ENCODE results near the gene STX4.

The STX4 gene

DNA sequence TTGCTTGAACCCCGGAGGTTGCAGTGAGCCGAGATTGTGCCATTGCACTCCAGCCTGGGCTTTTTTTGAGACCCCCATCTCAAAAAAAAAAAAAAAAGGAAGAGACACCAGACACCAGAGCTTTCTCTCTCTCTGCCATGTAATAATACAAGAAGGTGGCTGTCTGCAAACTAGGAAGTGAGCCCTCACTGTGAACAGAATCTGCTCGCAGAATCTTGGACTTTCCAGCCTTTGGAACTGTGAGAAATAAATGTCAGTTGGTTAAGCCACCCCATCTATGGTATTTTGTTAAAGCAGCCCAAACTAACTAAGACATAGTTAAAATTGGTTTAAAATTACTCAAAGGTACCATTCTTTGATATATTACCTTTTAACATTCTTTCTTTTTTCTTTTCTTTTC, 12.8 kb upstream of the STX4 start:
- DNase-seq (ENCODE audit: low read depth, low spot score) = no peak

DNA sequence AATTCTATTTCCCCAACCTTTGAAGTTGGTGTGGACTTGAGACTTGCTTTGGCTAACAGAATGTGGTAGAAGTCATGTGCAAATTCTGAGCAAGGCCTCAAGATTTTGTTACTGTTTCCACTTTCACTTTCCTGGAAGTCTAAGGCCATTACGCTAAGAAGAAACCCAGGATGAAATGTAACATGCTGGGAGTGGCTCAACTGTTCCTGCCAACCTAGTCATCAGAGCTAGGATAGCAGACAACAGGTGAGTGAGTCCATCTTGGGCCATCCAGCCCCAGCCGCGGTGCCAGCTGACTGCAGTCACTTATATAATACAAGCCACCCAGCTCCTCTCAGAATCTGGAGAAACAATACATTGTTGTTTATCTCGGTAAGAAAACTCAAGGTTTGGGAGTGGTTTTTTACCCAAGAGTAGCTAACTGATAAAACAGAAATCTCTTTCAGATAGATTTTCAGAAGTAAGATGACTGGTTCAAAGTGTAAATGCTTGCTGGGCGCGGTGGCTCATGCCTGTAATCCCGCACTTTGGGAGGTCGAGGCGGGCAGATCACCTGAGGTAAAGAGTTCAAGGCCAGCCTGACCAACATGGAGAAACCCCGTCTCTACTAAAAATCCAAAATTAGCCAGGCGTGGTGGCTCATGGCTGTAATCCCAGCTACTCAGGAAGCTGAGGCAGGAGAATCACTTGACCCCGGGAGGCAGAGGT, 10.7 kb upstream of the STX4 start:
- DNase-seq (ENCODE audit: low read depth, low spot score) = no peak

GRCh38 chr16:31023252-31023602, 10.1 kb upstream of the STX4 start:
- DNase-seq (ENCODE audit: low read depth, low spot score) = no peak

DNA sequence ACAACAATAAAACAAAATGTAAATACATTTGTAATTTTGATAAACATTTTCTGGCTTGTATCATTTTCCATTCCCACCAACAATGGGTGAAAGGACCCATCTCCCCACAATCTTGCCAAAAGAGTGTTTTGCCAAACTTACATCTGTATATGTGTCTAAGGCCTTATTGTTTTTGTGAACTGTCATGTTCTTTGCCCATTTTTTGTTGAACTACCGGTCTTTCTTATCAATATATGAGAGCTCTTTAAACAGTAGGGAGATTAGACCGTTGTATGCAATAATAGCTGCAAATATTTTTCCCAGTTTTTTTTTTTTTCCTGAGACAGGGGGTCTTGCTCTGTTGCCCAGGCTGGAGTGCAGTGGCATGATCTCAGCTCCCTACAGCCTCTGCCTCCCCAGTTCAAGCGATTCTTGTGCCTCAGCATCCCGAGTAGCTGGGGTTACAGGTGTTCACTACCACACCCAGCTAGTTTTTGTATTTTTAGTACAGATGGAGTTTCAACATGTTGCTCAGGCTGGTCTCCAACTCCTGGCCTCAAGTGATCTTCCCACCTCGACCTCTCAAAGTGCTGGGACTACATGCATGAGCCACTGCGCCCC, 9.6 kb upstream of the STX4 start:
- DNase-seq (ENCODE audit: low read depth, low spot score) = no peak

- no peak for DNase-seq (ENCODE audit: low read depth, low spot score)
Observed at GRCh38 chr16:31025339-31025738, 8.0 kb upstream of the STX4 start.

DNA sequence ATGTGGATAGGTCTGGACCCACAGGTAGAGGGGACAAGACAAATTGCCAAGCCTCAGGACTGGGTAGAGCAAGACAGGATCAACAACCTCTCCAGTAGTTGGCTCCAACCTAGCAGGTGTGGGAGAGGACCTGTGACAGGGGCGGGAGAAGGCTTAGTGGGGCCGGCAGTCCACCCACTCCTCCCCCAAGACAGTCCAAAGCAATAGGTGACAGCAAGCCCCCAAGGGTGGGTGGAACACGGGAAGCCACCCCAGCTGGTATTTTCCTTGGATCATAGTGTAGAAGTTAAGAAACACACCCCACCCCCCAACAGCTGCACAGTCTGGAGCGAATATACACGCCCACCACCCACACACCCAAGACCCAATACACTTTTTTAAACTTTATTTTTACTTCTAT, 4.1 kb upstream of the STX4 start:
- no peak for DNase-seq (ENCODE audit: low read depth, low spot score)

DNA sequence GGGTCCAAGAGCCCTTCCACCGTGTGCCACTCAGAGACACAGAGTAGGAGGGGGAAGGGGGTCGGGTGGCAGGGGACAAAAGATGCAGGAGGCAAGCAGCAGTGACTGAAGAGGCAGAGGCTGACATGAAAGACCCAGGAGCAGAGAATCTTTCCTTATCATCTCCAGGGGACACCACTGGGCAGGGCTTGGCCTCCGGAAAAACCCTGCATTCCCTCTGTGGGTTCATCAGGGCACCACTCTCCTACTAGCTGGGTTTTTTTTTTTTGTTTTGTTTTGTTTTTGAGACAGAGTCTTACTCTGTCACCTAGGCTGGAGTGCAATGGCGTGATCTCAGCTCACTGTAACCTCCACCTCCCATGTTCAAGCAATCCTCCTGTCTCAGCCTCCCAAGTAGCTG, 2.1 kb upstream of the STX4 start:
- no peak for DNase-seq (ENCODE audit: low read depth, low spot score)

- no peak for DNase-seq (ENCODE audit: low read depth, low spot score)
Observed at GRCh38 chr16:31033709-31034492, 543 bp downstream of the STX4 start.

GRCh38 chr16:31036691-31037090, 3.3 kb downstream of the STX4 start:
- DNase-seq (ENCODE audit: low read depth, low spot score) = no peak

DNA sequence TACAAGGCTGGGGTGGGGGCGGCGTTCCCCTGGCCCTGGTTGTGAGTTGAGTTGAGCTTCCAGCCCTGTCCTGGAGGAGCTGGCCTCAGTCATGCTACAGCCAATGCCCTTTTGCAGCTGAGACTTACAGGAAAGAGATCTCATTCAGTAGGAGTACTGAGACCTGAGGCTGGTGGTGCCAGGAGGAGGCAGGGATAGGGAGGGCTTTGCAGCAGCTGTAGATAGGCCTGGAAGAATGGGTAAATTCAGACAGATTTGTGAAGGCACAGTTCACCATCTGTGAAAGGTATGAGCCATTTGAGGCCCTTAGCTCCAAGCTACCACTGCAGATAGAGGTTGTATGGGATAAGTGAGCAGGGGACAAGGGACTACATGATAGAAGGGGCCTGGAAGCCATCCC, 5.6 kb downstream of the STX4 start:
- no peak for DNase-seq (ENCODE audit: low read depth, low spot score)

GRCh38 chr16:31042866-31043265, 9.5 kb downstream of the STX4 start:
- no peak for DNase-seq (ENCODE audit: low read depth, low spot score)

DNA sequence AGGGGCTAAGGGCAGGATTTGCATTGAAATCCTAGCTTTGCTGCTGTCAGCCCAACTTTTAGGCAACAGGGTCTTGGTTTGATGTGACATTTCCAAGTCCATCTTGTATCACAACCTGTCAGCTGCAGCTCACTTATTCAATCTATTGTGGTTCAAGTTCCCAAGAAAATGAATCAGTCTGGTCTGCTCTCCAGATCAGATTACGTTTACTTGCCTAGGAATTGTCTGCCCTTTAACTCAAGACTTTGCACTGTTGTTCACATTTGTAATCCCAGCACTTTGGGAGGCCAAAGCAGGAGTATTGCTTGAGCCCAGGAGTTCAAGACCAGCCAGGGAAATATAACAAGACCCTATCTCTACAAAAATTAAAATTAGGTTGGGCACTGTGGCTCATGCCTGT, 10.0 kb downstream of the STX4 start:
- DNase-seq (ENCODE audit: low read depth, low spot score) = no peak

GRCh38 chr16:31043898-31044481, 10.6 kb downstream of the STX4 start:
- DNase-seq (ENCODE audit: low read depth, low spot score) = no peak

DNA sequence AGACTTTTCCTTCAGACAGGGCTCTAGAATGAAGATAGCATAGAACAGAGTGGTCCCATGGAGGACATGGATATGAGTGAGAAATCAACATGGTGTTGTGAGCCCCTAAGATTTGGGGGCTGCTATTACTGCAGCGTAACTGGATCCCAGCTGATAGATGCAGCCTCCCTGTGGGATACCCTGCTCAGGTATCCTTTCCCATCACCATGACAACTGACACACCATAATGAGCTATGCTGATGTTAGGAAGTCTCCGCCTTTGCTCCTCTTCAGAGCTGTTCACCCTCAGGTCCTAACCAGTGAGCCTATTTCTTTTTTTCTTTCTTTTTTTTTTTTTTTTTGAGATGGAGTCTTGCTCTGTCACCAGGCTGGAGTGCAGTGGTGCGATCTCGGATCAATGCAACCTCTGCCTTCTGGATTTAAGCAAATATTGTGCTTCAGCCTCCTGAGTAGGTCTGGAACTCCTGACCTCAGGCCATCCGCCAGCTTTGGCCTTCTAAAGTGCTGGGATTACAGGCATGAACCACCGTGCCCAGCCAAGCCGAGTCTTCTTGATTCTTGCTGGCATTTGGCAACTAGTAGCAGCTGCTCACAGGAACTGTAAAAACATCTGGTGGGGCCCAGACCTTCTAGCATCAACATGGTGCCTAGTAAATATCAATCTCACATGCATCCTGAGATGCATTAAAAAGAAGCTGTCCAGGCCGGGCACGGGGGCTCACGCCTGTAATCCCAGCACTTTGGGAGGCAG, 17.1 kb downstream of the STX4 start:
- DNase-seq (ENCODE audit: low read depth, low spot score) = no peak

GRCh38 chr16:31052114-31052513, 18.8 kb downstream of the STX4 start:
- no peak for DNase-seq (ENCODE audit: low read depth, low spot score)

DNA sequence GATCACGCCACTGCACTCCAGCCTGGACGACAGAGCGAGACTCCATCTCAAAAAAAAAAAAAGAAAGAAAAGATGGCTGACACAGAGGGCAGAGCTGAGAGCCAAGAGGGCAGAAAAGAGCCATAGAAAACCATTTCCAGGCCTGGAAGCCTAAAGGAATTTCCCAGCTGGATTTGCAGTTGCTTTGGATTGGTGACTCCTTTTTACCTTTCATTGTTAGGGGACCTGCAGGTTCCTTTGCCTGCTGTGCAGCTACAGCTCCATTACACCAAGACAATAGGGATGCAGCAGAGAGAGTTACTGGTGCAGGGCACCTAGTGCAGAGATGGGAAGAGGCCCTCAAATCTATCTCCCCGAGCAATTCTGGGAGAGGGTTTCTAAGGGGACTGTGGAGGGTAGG, 22.3 kb downstream of the STX4 start:
- DNase-seq (ENCODE audit: low read depth, low spot score) = no peak

DNA sequence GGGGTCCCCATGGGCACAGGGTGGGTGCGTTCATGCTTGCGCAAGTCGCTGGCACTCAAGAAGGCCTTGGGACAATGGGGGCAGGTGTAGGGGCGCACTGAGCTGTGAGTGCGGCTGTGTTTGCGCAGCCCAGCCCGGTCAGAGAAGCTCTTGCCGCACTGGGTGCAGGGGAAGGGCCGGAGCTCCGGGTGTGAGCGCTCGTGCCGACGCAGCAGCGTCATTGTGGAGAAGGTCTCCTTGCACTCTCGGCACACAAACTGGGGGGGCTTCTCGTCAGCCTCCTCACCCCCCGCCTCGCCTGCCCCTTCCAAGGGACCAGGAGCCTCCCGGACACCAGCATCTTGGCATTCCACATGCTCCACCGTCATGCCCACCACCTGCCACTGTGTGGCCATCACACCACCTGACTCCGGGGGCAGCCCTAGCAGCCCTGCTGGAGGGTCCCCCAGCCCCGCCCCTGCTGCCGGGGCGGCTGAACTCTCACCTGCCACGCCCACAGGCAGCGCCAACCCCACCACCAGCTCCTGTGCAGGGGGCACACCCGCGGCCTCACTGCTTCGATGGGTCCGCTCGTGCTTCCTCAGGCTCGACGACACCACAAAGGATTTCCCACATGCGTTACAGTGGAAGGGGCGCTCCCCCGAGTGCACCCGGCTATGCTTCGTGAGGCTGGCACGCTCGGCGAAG, 27.9 kb downstream of the STX4 start:
- DNase-seq (ENCODE audit: low read depth, low spot score) = no peak

GRCh38 chr16:31061813-31062440, 28.6 kb downstream of the STX4 start:
- DNase-seq (ENCODE audit: low read depth, low spot score) = no peak

GRCh38 chr16:31063495-31063842, 30.1 kb downstream of the STX4 start:
- DNase-seq (ENCODE audit: low read depth, low spot score) = no peak

- no peak for DNase-seq (ENCODE audit: low read depth, low spot score)
Observed at GRCh38 chr16:31063843-31064611, 30.7 kb downstream of the STX4 start.

Data from smooth muscle cell of the brain vasculature (primary cell).